Measurements from ENCODE around the gene RPS2. TPM values are rescaled to one million over a fixed set of nuclear protein-coding genes. Genes with fewer than 3 reads are reported as not detected.

RPS2 gene
- total and polyA plus RNA-seq, 2 of the 8 experiments (the other 6 are each of a cell fraction or from before 2014, with no cell fraction given), result 4,042 to 16,783 TPM

DNA sequence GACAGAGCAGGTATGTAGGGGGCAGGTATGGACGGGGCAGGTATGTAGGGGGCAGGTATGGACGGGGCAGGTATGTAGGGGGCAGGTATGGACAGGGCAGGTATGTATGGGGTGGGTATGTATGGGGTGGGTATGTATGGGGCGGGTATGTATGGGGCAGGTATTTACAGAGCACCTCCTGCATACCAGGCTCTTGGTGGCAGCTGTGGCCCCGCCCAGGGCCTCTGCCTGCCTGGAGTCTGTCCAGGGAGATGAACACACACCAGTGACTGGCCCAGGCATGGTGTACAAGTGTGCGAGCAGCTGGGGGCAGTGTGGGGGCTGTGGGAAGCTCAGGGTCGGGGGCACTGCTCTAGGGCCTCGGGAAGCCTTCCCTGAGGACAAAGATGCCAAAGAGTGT is 14.6 kb downstream of the RPS2 start:
- Histone ChIP-seq H3K79me1 (ENCODE audit: low read depth, low read length) (no peaks in the 10 kb centered on the region), H3K23ac (ENCODE audit: insufficient read length) (no peak overlapping the region), H2BK15ac (ENCODE audit: low read length) (no peak overlapping the region), H3K4me2 (ENCODE audit: insufficient read depth in 1 of 2, low read depth in 2 of 2, low read length in 2 of 2) (no peak overlapping the region), H3K27me3 (replicated peaks in 1 of 4; ENCODE audit: control insufficient read depth in 3 of 4, extremely low read depth in 1 of 4, insufficient read depth in 3 of 4, low read length in 3 of 4) (no peaks in the 10 kb centered on the region), H3K36me3 (ENCODE audit: control insufficient read depth in 2 of 4, insufficient read depth in 4 of 4, low read length in 3 of 4) (no peaks in the 10 kb centered on the region), H3K18ac (ENCODE audit: extremely low read depth, low read length) (no peak overlapping the region), H4K5ac (ENCODE audit: insufficient read length, low read depth, low read length) (no peak overlapping the region), H3K4me3 (ENCODE audit: extremely low read depth in 1 of 4, insufficient read depth in 2 of 4, low read depth in 3 of 4, low read length in 4 of 4) (no peak overlapping the region), H3K23me2 (ENCODE audit: low read depth, low read length) (no peaks in the 10 kb centered on the region), H3K9ac (replicated peaks in 1 of 4; ENCODE audit: extremely low read depth in 1 of 4, low read depth in 3 of 4, low read length in 3 of 4) (no peak overlapping the region; a peak in 1 of 7 replicates), H3K4ac (replicated peaks; ENCODE audit: insufficient read length, low read depth, low read length) (no peak overlapping the region), H2AFZ (ENCODE audit: low read length) (no peak overlapping the region), H3K9me3 (ENCODE audit: insufficient read depth in 2 of 2, low read depth in 1 of 2, low read length in 1 of 2) (no peaks in the 10 kb centered on the region), H2BK12ac (ENCODE audit: low read depth, low read length) (no peak overlapping the region), H4K8ac (ENCODE audit: extremely low read depth, insufficient read depth, low read length) (no peak overlapping the region), H3K56ac (replicated peaks; ENCODE audit: insufficient read length, low read depth, low read length) (no peak overlapping the region), H3K4me1 (replicated peaks in 1 of 4; ENCODE audit: control insufficient read depth in 3 of 4, insufficient read depth in 4 of 4, low read length in 3 of 4) (peaks cover 0 to 3% (median 0%) of the 10 kb centered on the region in 4 experiments; a peak in 3 of 7 replicates), H4K91ac (replicated peaks; ENCODE audit: insufficient read length, low read length) (no peak overlapping the region), H3K27ac (ENCODE audit: low read depth, low read length) (no peak overlapping the region), H2AK5ac (ENCODE audit: low read depth, low read length) (no peak overlapping the region), H2BK120ac (replicated peaks; ENCODE audit: low read depth, low read length) (no peak overlapping the region), H2BK5ac (ENCODE audit: low read depth, low read length) (no peak overlapping the region), H3K14ac (ENCODE audit: insufficient read length) (no peak overlapping the region), H3K79me2 (ENCODE audit: control insufficient read depth in 1 of 2, insufficient read depth in 2 of 2, low read length in 2 of 2) (no peaks in the 10 kb centered on the region), H4K20me1 (replicated peaks in 1 of 2; ENCODE audit: control insufficient read depth in 1 of 2, insufficient read depth in 2 of 2, low read length in 2 of 2) (peaks cover 0 to 4% of the 10 kb centered on the region in 2 experiments), H2BK20ac (ENCODE audit: low read length) (no peak overlapping the region)
- FAIRE-seq (no peak), DNase-seq (ENCODE audit: low read depth in 1 of 2, low spot score in 2 of 2) (no peak)
- ChIA-PET CTCF (ENCODE audit: partially characterized antibody) (interaction anchor here (1.4 to 6.5 kb wide), 3 partner anchors 8 to 86 kb away, joined by 5 to 62 read pairs (median 7); partner anchors contain the start of gene MSRB1), POLR2A (ENCODE audit: partially characterized antibody) (interaction anchor here (0.9 to 19.8 kb wide), 3 partner anchors 6 to 21 kb away, joined by 3 to 336 read pairs (median 165); partner anchors contain the start of genes MSRB1, NDUFB10, RNF151 and RPS2)
- TF ChIP-seq, protein P1, sequence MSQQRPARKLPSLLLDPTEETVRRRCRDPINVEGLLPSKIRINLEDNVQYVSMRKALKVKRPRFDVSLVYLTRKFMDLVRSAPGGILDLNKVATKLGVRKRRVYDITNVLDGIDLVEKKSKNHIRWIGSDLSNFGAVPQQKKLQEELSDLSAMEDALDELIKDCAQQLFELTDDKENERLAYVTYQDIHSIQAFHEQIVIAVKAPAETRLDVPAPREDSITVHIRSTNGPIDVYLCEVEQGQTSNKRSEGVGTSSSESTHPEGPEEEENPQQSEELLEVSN (IDR thresholded peaks at IDR 0.05), result no peak
- no peak for TF ChIP-seq CTBP2 (IDR thresholded peaks at IDR 0.05; ENCODE audit: borderline replicate concordance, insufficient read depth, insufficient read length, low read length)
- WGBS, 2 experiments (ENCODE audit: extremely low coverage in 1 of 2, insufficient coverage in 1 of 2, insufficient read length in 1 of 2, insufficient replicate concordance in 2 of 2, low coverage in 1 of 2, low lambda C conversion rate in 2 of 2, missing lambda C conversion rate in 1 of 2), result 100% methylated on average over 3 of the region's 7 CpGs; no CpG with 5 or more reads in 1 of the 2 experiments

All from H1 (cell line).